GM19372 (cell line): ENCODE results near the gene KCNK7.
A peak's percentile ranks its signal among the peaks of the same experiment; 100 is the strongest.

Experiments
- ATAC-seq: cut with Tn5 transposase; IDR thresholded peaks from one replicate; pipeline ENCODE4 v1.9.1; 2021; ENCODE audit warnings: mild to moderate bottlenecking, low read depth, moderate library complexity; ENCODE audit not compliant: unreplicated experiment

The KCNK7 gene

GRCh38 chr11:65629579-65629978, 34.0 kb upstream of the KCNK7 start:
- no peak for ATAC-seq

- no peak for ATAC-seq
Measured at GRCh38 chr11:65627202-65627601, 31.6 kb upstream of the KCNK7 start.

- ATAC-seq, result no peak
Measured at GRCh38 chr11:65625628-65626342, 30.2 kb upstream of the KCNK7 start.

- no peak for ATAC-seq
Measured at GRCh38 chr11:65624931-65625627, 29.5 kb upstream of the KCNK7 start.

GRCh38 chr11:65623852-65624616, 28.4 kb upstream of the KCNK7 start:
- no peak for ATAC-seq

GRCh38 chr11:65623177-65623576, 27.6 kb upstream of the KCNK7 start:
- ATAC-seq, result no peak

DNA sequence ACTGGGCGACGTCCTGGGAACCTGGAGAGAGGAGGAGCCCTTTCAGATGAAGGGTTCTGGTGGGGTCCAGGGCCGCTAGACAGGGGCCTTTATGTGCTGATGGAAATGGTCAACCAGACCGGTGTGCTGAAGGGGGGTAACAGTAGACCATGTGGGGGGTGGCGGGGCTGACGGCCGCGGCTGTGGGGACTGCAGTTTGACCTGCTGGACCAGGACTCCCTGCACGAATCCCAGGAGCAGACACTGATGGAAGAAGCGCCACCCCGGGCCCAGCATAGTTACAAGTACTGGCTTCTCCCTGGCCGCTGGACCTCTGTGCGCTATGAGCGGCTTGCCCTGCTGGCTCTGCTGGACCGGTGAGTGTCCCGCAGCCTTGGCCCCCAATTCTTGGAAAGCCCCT, 26.4 kb upstream of the KCNK7 start:
- no peak for ATAC-seq

- ATAC-seq, result no peak
Measured at GRCh38 chr11:65621460-65621859, 25.9 kb upstream of the KCNK7 start.

- ATAC-seq, result no peak
Measured at GRCh38 chr11:65620666-65621065, 25.1 kb upstream of the KCNK7 start.

DNA sequence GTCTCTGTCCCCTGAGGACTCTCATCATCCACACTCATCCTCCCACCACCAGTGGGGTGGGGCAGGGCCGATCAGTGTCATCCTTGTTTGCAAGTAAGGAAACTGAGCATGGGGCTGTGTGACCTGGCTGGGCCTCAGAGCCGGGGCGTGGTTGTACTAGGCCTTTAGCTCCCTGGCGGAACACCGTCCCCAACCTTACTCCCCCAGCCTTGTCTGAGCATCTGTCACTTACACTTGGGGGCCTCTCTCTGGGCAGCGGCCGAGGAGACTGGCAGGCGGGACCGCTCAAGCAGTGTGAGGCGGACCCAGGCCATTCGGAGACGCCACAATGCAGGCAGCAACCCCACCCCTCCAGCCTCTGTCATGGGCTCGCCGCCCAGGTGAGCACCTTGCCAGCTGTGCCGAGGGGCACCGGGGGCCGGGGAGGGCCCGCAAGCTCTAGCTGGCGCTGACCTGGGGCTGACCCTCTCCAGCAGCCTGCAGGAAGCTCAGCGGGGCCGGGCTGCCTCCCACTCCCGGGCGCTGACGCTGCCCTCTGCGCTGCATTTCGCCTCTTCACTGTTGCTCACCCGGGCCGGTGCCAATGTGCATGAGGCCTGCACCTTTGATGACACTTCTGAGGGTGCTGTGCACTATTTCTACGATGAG, 23.8 kb upstream of the KCNK7 start:
- no peak for ATAC-seq

DNA sequence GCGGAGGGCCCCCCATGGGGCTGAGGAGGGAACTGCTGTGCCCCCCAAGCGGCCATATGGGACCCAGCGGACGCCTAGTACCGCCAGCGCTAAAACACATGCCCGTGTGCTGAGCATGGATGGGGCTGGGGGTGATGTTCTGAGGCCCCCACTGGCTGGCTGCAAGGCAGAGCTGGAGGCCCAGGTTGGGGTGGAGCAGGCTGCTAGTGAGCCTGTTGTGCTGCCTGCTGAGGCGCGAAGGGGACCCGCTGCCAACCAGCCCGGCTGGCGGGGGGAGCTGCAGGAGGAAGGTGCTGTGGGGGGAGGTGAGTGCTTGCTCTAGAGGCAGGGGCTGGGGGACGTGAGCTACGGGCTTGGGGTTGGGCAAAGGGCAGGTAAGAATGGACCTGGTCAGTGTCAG, 23.2 kb upstream of the KCNK7 start:
- ATAC-seq, result no peak

DNA sequence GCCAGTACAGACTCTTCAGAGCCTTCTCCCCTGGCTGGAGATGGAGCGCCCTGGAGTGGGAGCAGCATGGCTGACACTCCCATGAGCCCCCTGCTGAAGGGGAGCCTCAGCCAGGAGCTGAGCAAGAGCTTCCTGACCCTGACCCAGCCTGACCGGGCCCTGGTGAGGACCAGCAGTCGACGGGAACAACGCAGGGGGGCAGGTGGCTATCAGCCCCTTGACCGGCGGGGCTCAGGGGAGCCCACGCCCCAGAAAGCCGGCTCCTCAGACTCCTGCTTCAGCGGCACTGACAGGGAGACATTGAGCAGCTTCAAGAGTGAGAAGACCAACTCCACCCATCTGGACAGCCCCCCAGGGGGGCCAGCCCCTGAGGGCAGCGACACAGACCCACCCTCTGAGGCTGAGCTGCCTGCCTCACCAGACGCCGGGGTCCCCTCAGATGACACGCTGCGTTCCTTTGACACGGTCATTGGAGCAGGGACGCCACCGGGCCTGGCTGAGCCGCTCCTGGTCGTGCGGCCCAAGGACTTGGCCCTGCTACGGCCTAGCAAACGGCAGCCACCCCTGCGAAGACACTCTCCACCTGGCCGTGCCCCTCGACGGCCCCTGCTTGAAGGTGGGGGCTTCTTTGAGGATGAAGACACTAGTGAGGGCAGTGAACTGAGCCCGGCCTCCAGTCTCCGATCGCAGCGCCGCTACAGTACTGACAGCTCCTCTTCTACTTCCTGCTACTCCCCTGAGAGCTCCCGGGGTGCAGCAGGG, 22.6 kb upstream of the KCNK7 start:
- no peak for ATAC-seq

DNA sequence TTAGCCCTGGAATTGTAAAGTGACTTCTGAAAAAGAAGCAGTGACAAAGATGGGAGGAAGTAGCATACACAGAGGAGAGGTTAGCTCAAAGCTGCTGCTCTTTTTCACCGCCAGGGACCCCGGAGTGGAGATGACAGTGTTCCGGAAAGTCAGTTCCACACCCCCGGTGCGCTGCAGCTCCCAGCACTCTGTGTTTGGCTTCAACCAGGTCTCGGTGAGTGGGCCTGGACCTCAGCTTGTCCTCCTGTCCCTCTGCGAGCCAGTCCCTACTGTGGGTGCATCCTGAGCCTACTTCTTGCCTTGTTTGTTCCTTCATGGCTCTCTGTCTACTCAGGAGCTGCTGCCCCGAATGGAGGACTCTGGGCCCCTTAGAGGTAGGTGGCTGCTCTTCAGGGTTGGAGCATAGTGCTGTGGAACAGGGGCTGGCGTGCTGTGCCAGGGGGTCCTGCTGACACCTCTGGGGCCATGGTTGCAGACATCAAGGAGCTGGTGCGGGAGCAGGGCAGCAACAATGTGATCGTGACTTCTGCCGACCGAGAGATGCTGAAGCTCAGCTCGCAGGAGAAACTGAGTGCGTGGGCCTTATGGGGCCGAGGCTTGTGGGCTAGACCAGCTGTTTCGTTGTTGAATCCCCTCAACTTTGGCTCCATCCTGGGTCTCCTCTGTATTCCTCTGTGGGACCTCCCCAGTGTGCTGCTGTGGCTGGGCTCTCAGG, 21.7 kb upstream of the KCNK7 start:
- ATAC-seq, result no peak

DNA sequence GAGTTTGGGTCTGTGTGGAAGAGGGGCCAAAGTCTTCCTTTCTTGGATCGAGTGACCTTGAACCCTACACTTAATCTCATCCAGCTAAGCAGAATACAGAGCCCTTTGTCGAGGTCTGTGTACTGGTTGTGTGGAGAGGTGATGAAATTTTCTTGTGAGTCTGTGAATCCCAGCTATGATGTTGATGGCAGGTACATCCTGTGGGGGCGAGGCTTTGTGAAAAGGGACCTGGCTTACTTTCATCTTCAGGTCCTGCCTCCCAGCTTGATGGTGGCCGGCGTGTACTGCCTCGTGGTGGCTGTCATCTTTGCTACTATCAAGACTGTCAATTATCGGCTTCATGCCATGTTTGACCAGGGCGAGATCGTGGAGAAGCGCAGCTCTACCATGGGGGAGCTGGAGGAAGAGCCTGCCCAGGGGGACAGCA, 21.0 kb upstream of the KCNK7 start:
- no peak for ATAC-seq

- no peak for ATAC-seq
Measured at GRCh38 chr11:65615950-65616574, 20.5 kb upstream of the KCNK7 start.

DNA sequence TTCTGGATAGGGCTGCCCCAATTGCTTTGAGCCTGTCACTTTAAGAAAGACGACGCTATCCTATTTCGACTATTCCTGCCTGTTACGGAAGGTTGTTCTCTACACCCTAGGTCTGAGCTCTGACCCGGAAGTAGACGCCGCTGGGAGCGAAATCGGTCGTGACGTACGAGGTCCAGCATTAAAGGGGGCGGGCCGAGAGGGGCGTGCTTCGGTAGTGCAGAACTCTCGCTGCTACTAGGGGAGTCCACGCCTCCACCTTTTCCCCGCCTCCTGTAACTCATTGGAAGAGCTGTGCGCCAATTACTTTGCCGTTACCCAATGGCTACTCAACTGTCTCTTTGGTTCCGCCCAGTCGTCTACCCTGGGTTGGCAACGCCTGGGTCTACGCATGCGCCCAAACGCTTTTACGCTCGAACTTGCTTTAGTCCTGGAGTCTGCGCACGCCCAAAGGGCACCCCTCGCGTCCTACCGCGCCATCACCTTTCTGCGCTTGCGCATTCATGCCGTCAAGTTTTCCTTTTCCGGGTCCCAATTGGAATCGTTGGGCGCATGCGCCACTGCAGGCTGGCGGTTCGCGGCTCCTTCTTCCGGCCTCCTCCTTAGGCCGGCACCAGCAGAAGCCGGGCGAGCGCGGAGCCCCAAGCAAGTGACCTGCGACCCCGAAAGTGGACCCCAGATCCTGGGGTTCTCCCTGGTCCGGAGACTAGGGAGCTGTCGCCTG, 19.8 kb upstream of the KCNK7 start, which contains the start of gene PCNX3:
PCNX3 (plus strand) TSS at position 548 of the 721 bp plus-strand sequence. CDS start 536 bp downstream, outside the sequence.
- peak; percentile 84 for ATAC-seq

DNA sequence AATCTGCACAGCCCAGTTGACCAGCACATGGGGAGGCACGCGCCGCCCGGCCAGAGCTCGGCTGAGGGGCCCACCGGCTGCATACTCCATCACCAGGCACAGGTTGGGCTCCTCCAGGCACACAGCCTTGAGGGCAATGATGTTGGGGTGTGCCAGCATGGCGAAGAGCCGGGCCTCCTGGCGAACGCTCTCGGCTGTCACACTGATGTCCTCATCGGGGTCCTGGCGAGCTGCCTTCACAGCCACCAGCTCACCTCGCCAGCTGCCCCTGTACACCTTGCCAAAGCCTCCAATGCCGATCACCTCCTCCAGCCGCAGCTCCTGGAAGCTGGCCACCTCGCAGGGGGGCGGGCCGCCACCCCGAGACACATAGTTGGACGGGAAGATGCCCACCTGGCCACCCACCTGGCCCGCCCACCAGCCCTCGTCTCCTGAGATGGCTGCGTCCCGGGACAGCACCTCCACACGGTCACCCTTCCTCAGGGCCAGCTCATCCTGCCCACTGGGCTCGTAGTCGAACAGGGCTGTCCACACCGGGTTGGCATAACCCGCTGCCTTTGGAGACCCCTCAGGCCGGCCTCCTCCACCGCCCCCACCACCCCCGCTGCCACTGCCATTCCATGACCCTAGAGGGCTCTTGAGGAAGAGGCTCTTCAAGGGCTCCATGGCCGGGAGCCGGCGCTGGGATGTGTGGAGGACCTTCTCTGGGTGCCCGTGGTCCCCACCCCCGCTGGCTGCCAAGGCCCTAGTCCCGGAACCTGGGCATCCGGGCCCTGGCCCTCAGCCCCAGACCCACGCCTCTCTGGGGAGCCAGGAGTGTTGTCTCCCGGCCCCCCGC, 17.7 kb upstream of the KCNK7 start:
- no peak for ATAC-seq
